Activated effector memory CD4-positive, alpha-beta T cell treated with Interleukin-2 at 50 U/mL for 16 hours (primary cell): ENCODE results near the gene ARHGEF4.

Experiments used
- DNase-seq: peaks from one replicate; pipeline ENCODE4 v3.0.0-alpha.2; 2020

The ARHGEF4 gene

GRCh38 chr2:130818809-130819208 lies 17.9 kb upstream of the ARHGEF4 start:
- DNase-seq = no peak

GRCh38 chr2:130819226-130819607 lies 17.5 kb upstream of the ARHGEF4 start:
- no peak for DNase-seq

GRCh38 chr2:130819608-130820278 lies 17.0 kb upstream of the ARHGEF4 start:
- DNase-seq = no peak

GRCh38 chr2:130820279-130820861 lies 16.3 kb upstream of the ARHGEF4 start:
- no peak for DNase-seq

- no peak for DNase-seq
Measured at GRCh38 chr2:130821867-130822266, 14.8 kb upstream of the ARHGEF4 start.

- no peak for DNase-seq
Measured at GRCh38 chr2:130822766-130823165, 13.9 kb upstream of the ARHGEF4 start.

- no peak for DNase-seq
Measured at GRCh38 chr2:130823171-130823885, 13.4 kb upstream of the ARHGEF4 start.

GRCh38 chr2:130823886-130824491 lies 12.7 kb upstream of the ARHGEF4 start:
- no peak for DNase-seq

- DNase-seq = peak; percentile 63
Measured at GRCh38 chr2:130824492-130825061, 12.1 kb upstream of the ARHGEF4 start.

GRCh38 chr2:130825231-130825965 lies 11.3 kb upstream of the ARHGEF4 start:
- no peak for DNase-seq

- DNase-seq = no peak
Measured at GRCh38 chr2:130825966-130826253, 10.8 kb upstream of the ARHGEF4 start.

GRCh38 chr2:130826419-130826818 lies 10.3 kb upstream of the ARHGEF4 start:
- DNase-seq = no peak

GRCh38 chr2:130826821-130827501 lies 9.8 kb upstream of the ARHGEF4 start:
- no peak for DNase-seq

- DNase-seq = no peak
Measured at GRCh38 chr2:130827502-130828251, 9.0 kb upstream of the ARHGEF4 start.

- no peak for DNase-seq
Measured at GRCh38 chr2:130828461-130828860, 8.3 kb upstream of the ARHGEF4 start.

- DNase-seq = no peak
Measured at GRCh38 chr2:130829015-130829414, 7.7 kb upstream of the ARHGEF4 start.

GRCh38 chr2:130830538-130830937 lies 6.2 kb upstream of the ARHGEF4 start:
- no peak for DNase-seq

GRCh38 chr2:130831356-130831755 lies 5.4 kb upstream of the ARHGEF4 start:
- no peak for DNase-seq

GRCh38 chr2:130832296-130832940 lies 4.3 kb upstream of the ARHGEF4 start:
- DNase-seq = no peak

- DNase-seq = no peak
Measured at GRCh38 chr2:130834091-130834930, 2.4 kb upstream of the ARHGEF4 start.
